ENCODE results near the gene HRAS.

- no peak for TF ChIP-seq PAX8 (IDR thresholded peaks at IDR 0.05)
- no peak for TF ChIP-seq NRF1 (conservative IDR thresholded peaks at IDR 0.05; ENCODE audit: low read depth, low read length)
- TF ChIP-seq PKNOX1 (IDR thresholded peaks at IDR 0.05), result no peak
- no peak for TF ChIP-seq CTCF (IDR thresholded peaks at IDR 0.05 in 2 of 3, conservative IDR thresholded peaks at IDR 0.05 in 1 of 3; ENCODE audit: control insufficient read depth in 2 of 3, extremely low read depth in 1 of 3, insufficient read depth in 1 of 3, low read depth in 3 of 3, low read length in 3 of 3)
- no peak for TF ChIP-seq HDAC2 (IDR thresholded peaks at IDR 0.05)
- no peak for TF ChIP-seq ZNF274 (IDR thresholded peaks at IDR 0.05; ENCODE audit: insufficient read depth, insufficient read length)
- no peak for TF ChIP-seq BHLHE40 (IDR thresholded peaks at IDR 0.05; ENCODE audit: borderline replicate concordance in 1 of 2, low read depth in 2 of 2, low read length in 1 of 2)
- TF ChIP-seq EGR1 (IDR thresholded peaks at IDR 0.05; ENCODE audit: borderline replicate concordance in 1 of 2, low read depth in 2 of 2, low read length in 2 of 2), result no peak
- no peak for TF ChIP-seq CEBPB (IDR thresholded peaks at IDR 0.05; ENCODE audit: borderline replicate concordance in 1 of 2, low read depth in 2 of 2, low read length in 2 of 2)
- TF ChIP-seq KDM1A (IDR thresholded peaks at IDR 0.05; ENCODE audit: borderline replicate concordance), result no peak
- no peak for TF ChIP-seq MAX (IDR thresholded peaks at IDR 0.05; ENCODE audit: low read depth, low read length)
- TF ChIP-seq POLR2A (IDR thresholded peaks at IDR 0.05; ENCODE audit: low read depth, low read length), result no peak
- TF ChIP-seq RFX5 (IDR thresholded peaks at IDR 0.05; ENCODE audit: low read depth, low read length), result no peak
- no peak for TF ChIP-seq POLR2AphosphoS5 (IDR thresholded peaks at IDR 0.05; ENCODE audit: low read length)
Measured at GRCh38 chr11:550746-551085, 15.3 kb upstream of the HRAS start.
